HCT116 (cell line): ENCODE results near the gene S100A2. TPM values are rescaled to one million over a fixed set of nuclear protein-coding genes. Genes with fewer than 3 reads are reported as not detected.

Experiments
- ATAC-seq: fragments of 200-7000 bp; cut with Tn5 transposase; 2 replicates; pipeline ENCODE4 v1.9.1; 2020; ENCODE audit warnings: mild to moderate bottlenecking, moderate library complexity
- BruUV-seq: library from RNA; stranded (reverse); fragments of 400-500 nt; replicated peaks from 2 replicates; lab custom pipeline; 2021; lab: Mats Ljungman, UMichigan
- CTCF ChIA-PET: fragments of 300-600 bp; sonication (Branson Sonifier 250); formaldehyde crosslinking; loops from one replicate; lab custom pipeline; 2021; ENCODE audit warnings: antibody characterized with exemption; lab: Charles Lee
- POLR2A ChIA-PET: fragments of 300-600, 350-600 bp; sonication (Branson Sonifier 250); formaldehyde crosslinking; loops from one replicate; lab custom pipeline; 2021; ENCODE audit warnings: antibody characterized with exemption; lab: Charles Lee
- RAD21 ChIA-PET, 2 experiments: fragments of 300-600 bp; sonication (Branson Sonifier 250); formaldehyde crosslinking; loops; one replicate each; lab custom pipeline; 2023; ENCODE audit warnings: low total read pairs in 2 of 2; ENCODE audit not compliant: uncharacterized antibody in 2 of 2, unreplicated experiment in 2 of 2, low non-redundant PET in 1 of 2; lab: Charles Lee
- DNase-seq: peaks from one replicate; pipeline ENCODE4 v3.0.0-alpha.2; 2010; ENCODE audit warnings: low read depth, low spot score
- H2AFZ ChIP-seq: fragments of 200-600 bp; shearing (Covaris generic), sonication (generic); 2 replicates; pipeline ENCODE4 v1.6.1; 2017; ENCODE audit warnings: low read depth, mixed run types, mixed read lengths, antibody characterized with exemption, low read length; ENCODE audit not compliant: poor library complexity, severe bottlenecking
- H3K27ac ChIP-seq: 2 replicates; pipeline ENCODE4 v1.5.1; 2012; ENCODE audit warnings: low read depth, low read length
- H3K27me3 ChIP-seq: fragments of 200-600 bp; sonication (generic); 2 replicates; pipeline ENCODE4 v1.6.1; 2016; ENCODE audit warnings: mixed run types, low read length, mixed read lengths; ENCODE audit not compliant: insufficient read depth
- H3K36me3 ChIP-seq, 2 experiments: fragments of 200-500 bp in 1 of 2; fragments of 200-600 bp in 1 of 2; sonication (Bioruptor generic) in 1 of 2; sonication (generic) in 1 of 2; 2 replicates each; pipeline versions ENCODE4 v1.5.1 to v1.6.1; 2014 to 2016; ENCODE audit warnings: low read length in 2 of 2, inconsistent platforms in 1 of 2, mixed read lengths in 1 of 2, mixed run types in 1 of 2; ENCODE audit not compliant: insufficient read depth in 2 of 2, control insufficient read depth in 1 of 2
- H3K4me1 ChIP-seq, 2 experiments: fragments of 200-600 bp in 1 of 2; sonication (generic) in 1 of 2; 2 replicates each; pipeline versions ENCODE4 v1.5.1 to v1.6.1; 2012 to 2017; ENCODE audit warnings: low read length in 2 of 2, inconsistent platforms in 1 of 2, mild to moderate bottlenecking in 1 of 2, mixed read lengths in 1 of 2, mixed run types in 1 of 2, moderate library complexity in 1 of 2; ENCODE audit not compliant: insufficient read depth in 2 of 2, control insufficient read depth in 1 of 2
- H3K4me2 ChIP-seq: fragments of 200-600 bp; sonication (generic); 2 replicates; pipeline ENCODE4 v1.6.1; 2017; ENCODE audit warnings: mixed run types, low read length, mixed read lengths
- H3K4me3 ChIP-seq, 2 experiments: fragments of 200-600 bp in 1 of 2; sonication (generic) in 1 of 2; replicated peaks in 1 of 2; 2 replicates each; pipeline ENCODE4 v1.5.1; 2011 to 2016; ENCODE audit warnings: low read length in 2 of 2, control low read depth in 1 of 2, low read depth in 1 of 2, mild to moderate bottlenecking in 1 of 2, mixed read lengths in 1 of 2, mixed run types in 1 of 2
- H3K79me2 ChIP-seq: fragments of 200-600 bp; sonication (generic); 2 replicates; pipeline ENCODE4 v1.6.1; 2017; ENCODE audit warnings: mild to moderate bottlenecking, mixed run types, low read length, moderate library complexity, mixed read lengths; ENCODE audit not compliant: insufficient read depth
- H3K9ac ChIP-seq: fragments of 200-600 bp; sonication (generic); 2 replicates; pipeline ENCODE4 v1.6.1; 2016; ENCODE audit warnings: low read length, mixed read lengths
- H3K9me2 ChIP-seq: fragments of 200-600 bp; sonication (generic), shearing (Covaris generic); 2 replicates; pipeline ENCODE4 v1.6.1; 2017; ENCODE audit warnings: mixed run types, mild to moderate bottlenecking, moderate library complexity; ENCODE audit not compliant: insufficient read depth
- H3K9me3 ChIP-seq, 2 experiments: fragments of 200-500 bp in 1 of 2; fragments of 200-600 bp in 1 of 2; sonication (Bioruptor generic) in 1 of 2; sonication (generic) in 1 of 2; 2 replicates each; pipeline ENCODE4 v1.6.1; 2014 to 2017; ENCODE audit warnings: low read length in 2 of 2, mixed read lengths in 2 of 2, inconsistent platforms in 1 of 2, low read depth in 1 of 2, mild to moderate bottlenecking in 1 of 2, mixed run types in 1 of 2, moderate library complexity in 1 of 2; ENCODE audit not compliant: control insufficient read depth in 1 of 2, insufficient read depth in 1 of 2
- H4K20me1 ChIP-seq: fragments of 200-600 bp; sonication (generic), shearing (Covaris generic); 2 replicates; pipeline ENCODE4 v1.6.1; 2017; ENCODE audit warnings: mixed run types, mild to moderate bottlenecking, moderate library complexity; ENCODE audit not compliant: insufficient read depth
- CBX3 ChIP-seq: IDR thresholded peaks from 2 replicates; pipeline ENCODE4 v1.6.1; 2012; ENCODE audit warnings: low read depth
- CEBPB ChIP-seq: IDR thresholded peaks from 2 replicates; pipeline ENCODE4 v1.6.1; 2012; ENCODE audit warnings: low read depth
- CTCF ChIP-seq, 3 experiments: fragments of 200-600 bp in 1 of 3; sonication (generic) in 1 of 3; IDR thresholded peaks in 2 of 3; conservative IDR thresholded peaks in 1 of 3; 2 replicates each; pipeline ENCODE4 v1.5.1; 2012 to 2017; ENCODE audit warnings: low read depth in 2 of 3, low read length in 2 of 3, antibody characterized with exemption in 1 of 3, borderline replicate concordance in 1 of 3, control low read depth in 1 of 3, mild to moderate bottlenecking in 1 of 3, mixed read lengths in 1 of 3, mixed run types in 1 of 3, moderate library complexity in 1 of 3; ENCODE audit not compliant: insufficient read depth in 1 of 3
- EGR1 ChIP-seq: IDR thresholded peaks from 2 replicates; pipeline ENCODE4 v1.6.1; 2012; ENCODE audit warnings: low read depth
- ELF1 ChIP-seq: IDR thresholded peaks from 2 replicates; pipeline ENCODE4 v1.6.1; 2012; ENCODE audit warnings: low read depth, borderline replicate concordance
- EZH2 ChIP-seq: fragments of 200-600 bp; sonication (generic); IDR thresholded peaks from 2 replicates; pipeline ENCODE4 v1.6.1; 2017; ENCODE audit warnings: antibody characterized with exemption, mixed run types
- FOSL1 ChIP-seq: IDR thresholded peaks from 2 replicates; pipeline ENCODE4 v1.6.1; 2012; ENCODE audit warnings: low read depth
- JUND ChIP-seq: IDR thresholded peaks from 2 replicates; pipeline ENCODE4 v1.6.1; 2012
- MAX ChIP-seq: IDR thresholded peaks from 2 replicates; pipeline ENCODE4 v1.6.1; 2012
- POLR2A ChIP-seq: IDR thresholded peaks from 2 replicates; pipeline ENCODE4 v1.7.0; 2011; ENCODE audit warnings: borderline replicate concordance; ENCODE audit not compliant: insufficient read depth, insufficient read length; ENCODE audit errors: extremely low read depth
- POLR2AphosphoS5 ChIP-seq: IDR thresholded peaks from 2 replicates; pipeline ENCODE4 v1.6.1; 2011; ENCODE audit warnings: mild to moderate bottlenecking, low read depth, low read length, moderate library complexity
- RAD21 ChIP-seq: IDR thresholded peaks from 2 replicates; pipeline ENCODE4 v1.6.1; 2012; ENCODE audit warnings: low read depth, mild to moderate bottlenecking
- REST ChIP-seq: IDR thresholded peaks from 2 replicates; pipeline ENCODE4 v1.6.1; 2012; ENCODE audit warnings: low read depth
- SIN3A ChIP-seq: IDR thresholded peaks from 2 replicates; pipeline ENCODE4 v1.6.1; 2012; ENCODE audit warnings: low read depth
- SP1 ChIP-seq: IDR thresholded peaks from 2 replicates; pipeline ENCODE4 v1.6.1; 2012; ENCODE audit warnings: low read depth
- SRF ChIP-seq: IDR thresholded peaks from 2 replicates; pipeline ENCODE4 v1.6.1; 2012; ENCODE audit warnings: low read depth
- YY1 ChIP-seq: IDR thresholded peaks from 2 replicates; pipeline ENCODE4 v1.6.1; 2011; ENCODE audit warnings: low read length, low read depth, moderate library complexity, mild to moderate bottlenecking; ENCODE audit not compliant: insufficient replicate concordance; ENCODE audit errors: extremely low read depth
- ZFX ChIP-seq: fragments of 450-650 bp; IDR thresholded peaks from 2 replicates; pipeline ENCODE4 v1.6.1; 2017
- intact Hi-C: fragments of 100-400 bp; cut with micrococcal nuclease; formaldehyde crosslinking; loops from 2 replicates; pipeline ENCODE4 v1.10.0; 2022
- total RNA-seq: library from RNA; stranded (reverse); gene quantifications from one replicate; pipeline ENCODE4 v1.2.1, GENCODE V29; 2021; ENCODE audit not compliant: unreplicated experiment
- TF ChIP-seq, protein P1 (sequence below): IDR thresholded peaks from 2 replicates; pipeline ENCODE4 v1.6.1; 2012

Gene S100A2
- total RNA-seq, 1 experiment from 2014 or later: 24.8 TPM

DNA sequence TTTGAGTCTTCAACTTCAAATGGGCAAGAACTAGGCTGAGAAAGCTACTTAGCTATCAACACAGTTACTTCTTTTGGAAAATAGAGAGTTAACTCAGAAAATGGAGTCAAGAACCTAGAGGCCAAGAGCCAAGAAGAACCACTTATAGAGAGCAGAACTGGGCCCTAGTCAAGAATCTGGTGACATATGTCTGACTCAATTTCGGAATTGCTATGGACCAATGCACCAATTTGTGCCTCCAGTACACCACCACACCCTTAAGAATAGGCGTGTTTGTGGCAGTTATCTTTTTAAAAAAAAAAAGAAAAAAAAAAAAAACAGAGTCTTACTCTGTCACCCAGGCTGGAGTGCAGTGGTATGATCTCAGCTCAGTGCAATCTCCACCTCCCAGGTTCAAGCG is 7.8 kb downstream of the S100A2 start (continued):
- TF ChIP-seq ELF1: no peak
- TF ChIP-seq EGR1: no peak
- TF ChIP-seq SRF: no peak
- no peak for TF ChIP-seq CBX3
- TF ChIP-seq JUND: no peak
- no peak for TF ChIP-seq CEBPB
- TF ChIP-seq POLR2AphosphoS5: no peak
- TF ChIP-seq SP1: no peak

DNA sequence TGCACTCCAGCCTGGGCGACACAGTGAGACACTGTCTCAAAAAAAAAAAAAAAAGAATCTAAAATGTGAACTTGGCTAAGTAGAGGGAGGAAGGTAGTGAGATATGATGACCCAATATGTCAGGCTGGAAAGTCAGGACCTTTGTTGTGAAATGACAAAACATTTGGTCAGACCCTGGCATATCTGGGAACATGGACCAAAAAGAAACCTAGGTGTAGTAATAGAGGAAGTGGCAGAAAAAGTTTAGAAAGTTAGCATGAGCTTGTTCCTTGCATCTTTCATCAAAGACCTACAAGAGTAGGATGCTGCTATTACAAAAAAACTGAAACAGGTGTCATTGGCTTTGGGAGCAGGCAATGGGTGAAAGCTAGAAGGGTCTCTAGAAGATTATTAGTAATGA is 9.3 kb downstream of the S100A2 start:
- CTCF ChIA-PET: interaction anchor here (1.0 to 1.3 kb wide), 2 partner anchors 12 to 16 kb away, joined by 3 to 4 read pairs; no protein-coding TSS in a partner anchor

More for the DNA sequence above, 9.3 kb downstream of the S100A2 start:
- Histone ChIP-seq H3K9ac (no peak overlapping the region), H4K20me1 (no peaks in the 10 kb centered on the region), H3K4me3 (no peak overlapping the region), H3K4me2 (no peak overlapping the region), H3K27me3 (no peaks in the 10 kb centered on the region), H3K36me3 (no peaks in the 10 kb centered on the region), H3K79me2 (no peaks in the 10 kb centered on the region), H3K4me1 (peaks cover 10 to 36% of the 10 kb centered on the region in 2 experiments), H3K9me3 (no peaks in the 10 kb centered on the region), H3K9me2 (no peaks in the 10 kb centered on the region), H2AFZ (no peak overlapping the region), H3K27ac (no peak overlapping the region)
- intact Hi-C loops: no loop called here
- RAD21 ChIA-PET: no interaction called here
- BruUV-seq: no TSS peak
- TF ChIP-seq FOSL1 (no peak), ZFX (no peak), MAX (no peak), REST (no peak), EZH2 (no peak), CTCF (IDR thresholded peaks at IDR 0.05 in 2 of 3, conservative IDR thresholded peaks at IDR 0.05 in 1 of 3; ENCODE audit: borderline replicate concordance in 1 of 3, insufficient read depth in 1 of 3, low read depth in 2 of 3, low read length in 2 of 3) (no peak), EGR1 (no peak), SP1 (no peak), SIN3A (no peak), YY1 (no peak), POLR2A (no peak), RAD21 (no peak), CBX3 (no peak), ELF1 (no peak)
- TF ChIP-seq, protein P1, sequence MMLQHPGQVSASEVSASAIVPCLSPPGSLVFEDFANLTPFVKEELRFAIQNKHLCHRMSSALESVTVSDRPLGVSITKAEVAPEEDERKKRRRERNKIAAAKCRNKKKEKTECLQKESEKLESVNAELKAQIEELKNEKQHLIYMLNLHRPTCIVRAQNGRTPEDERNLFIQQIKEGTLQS: no peak
- POLR2A ChIA-PET: interaction anchor here (1.7 to 4.0 kb wide), 3 partner anchors 10 to 21 kb away, joined by 7 to 16 read pairs (median 8); partner anchors contain the start of gene S100A6
- no peak for DNase-seq
- ATAC-seq: no peak
